Brain pericyte (primary cell): ENCODE data around the gene USP32.
"Not testable (repeated sequence)": the region's sequence is repeated elsewhere in the genome, so short reads cannot be mapped to it uniquely, and the experiment has no call there.

ENCODE experiments used
- DNase-seq: peaks from one replicate; pipeline ENCODE4 v3.0.0-alpha.2; 2012; ENCODE audit warnings: low read depth, low spot score

The USP32 gene

GRCh38 chr17:60333628-60334031 lies 58.3 kb downstream of the USP32 start:
- DNase-seq: no peak

- DNase-seq: not testable (repeated sequence)
These were observed 58.9 kb downstream of the USP32 start for GRCh38 chr17:60333072-60333471.

GRCh38 chr17:60332574-60332973 lies 59.4 kb downstream of the USP32 start:
- DNase-seq: no peak

GRCh38 chr17:60330731-60331130 lies 61.2 kb downstream of the USP32 start:
- no peak for DNase-seq

- DNase-seq: no peak
These were observed 63.3 kb downstream of the USP32 start for GRCh38 chr17:60328679-60329078.

- no peak for DNase-seq
These were observed 64.0 kb downstream of the USP32 start for GRCh38 chr17:60327901-60328273.

- DNase-seq: no peak
These were observed 64.6 kb downstream of the USP32 start for GRCh38 chr17:60327134-60327900.

GRCh38 chr17:60326702-60327101 lies 65.2 kb downstream of the USP32 start:
- no peak for DNase-seq

GRCh38 chr17:60325730-60326524 lies 66.0 kb downstream of the USP32 start:
- DNase-seq: no peak

GRCh38 chr17:60323754-60324153 lies 68.2 kb downstream of the USP32 start:
- DNase-seq: no peak

GRCh38 chr17:60322056-60322387 lies 69.9 kb downstream of the USP32 start:
- DNase-seq: no peak

- DNase-seq: no peak
These were observed 70.4 kb downstream of the USP32 start for GRCh38 chr17:60321336-60322055.

- no peak for DNase-seq
These were observed 73.1 kb downstream of the USP32 start for GRCh38 chr17:60318830-60319229.

- DNase-seq: no peak
These were observed 73.6 kb downstream of the USP32 start for GRCh38 chr17:60318326-60318725.

- no peak for DNase-seq
These were observed 76.3 kb downstream of the USP32 start for GRCh38 chr17:60315650-60316049.

- DNase-seq: not testable (repeated sequence)
These were observed 77.0 kb downstream of the USP32 start for GRCh38 chr17:60314900-60315299.

GRCh38 chr17:60314423-60314822 lies 77.5 kb downstream of the USP32 start:
- no peak for DNase-seq

GRCh38 chr17:60311936-60312335 lies 80.0 kb downstream of the USP32 start:
- no peak for DNase-seq

GRCh38 chr17:60311186-60311585 lies 80.7 kb downstream of the USP32 start:
- DNase-seq: no peak

- DNase-seq: no peak
These were observed 86.8 kb downstream of the USP32 start for GRCh38 chr17:60305141-60305540.

- DNase-seq: no peak
These were observed 87.4 kb downstream of the USP32 start for GRCh38 chr17:60304502-60304901.

GRCh38 chr17:60303406-60304099 lies 88.4 kb downstream of the USP32 start:
- DNase-seq: no peak
